A204.1 (cell line): ENCODE measurements around the gene HK1.

ENCODE experiments used
- FAIRE-seq: peaks from 2 replicates; lab custom pipeline; 2012; peaks lifted over from hg19 to GRCh38; lab: Jason Lieb, UNC

The HK1 gene

DNA sequence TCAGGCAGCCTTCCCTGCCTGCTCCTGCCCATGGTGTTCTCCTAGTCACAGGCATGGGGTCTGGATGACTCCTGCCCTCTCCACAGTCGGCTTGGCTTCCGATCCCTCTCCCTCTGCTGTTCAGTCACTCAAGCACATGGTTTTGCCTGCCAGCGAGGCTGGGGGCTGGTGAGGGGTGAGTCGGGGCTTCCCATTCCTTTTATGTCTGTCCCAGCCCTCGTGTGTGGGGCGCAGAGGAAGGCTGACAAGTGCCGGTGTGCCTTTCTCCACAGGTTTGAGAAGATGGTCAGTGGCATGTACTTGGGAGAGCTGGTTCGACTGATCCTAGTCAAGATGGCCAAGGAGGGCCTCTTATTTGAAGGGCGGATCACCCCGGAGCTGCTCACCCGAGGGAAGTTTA, 98.4 kb downstream of the HK1 start:
- no peak for FAIRE-seq

- no peak for FAIRE-seq
Observed at GRCh38 chr10:69377191-69377590, 98.9 kb downstream of the HK1 start.

DNA sequence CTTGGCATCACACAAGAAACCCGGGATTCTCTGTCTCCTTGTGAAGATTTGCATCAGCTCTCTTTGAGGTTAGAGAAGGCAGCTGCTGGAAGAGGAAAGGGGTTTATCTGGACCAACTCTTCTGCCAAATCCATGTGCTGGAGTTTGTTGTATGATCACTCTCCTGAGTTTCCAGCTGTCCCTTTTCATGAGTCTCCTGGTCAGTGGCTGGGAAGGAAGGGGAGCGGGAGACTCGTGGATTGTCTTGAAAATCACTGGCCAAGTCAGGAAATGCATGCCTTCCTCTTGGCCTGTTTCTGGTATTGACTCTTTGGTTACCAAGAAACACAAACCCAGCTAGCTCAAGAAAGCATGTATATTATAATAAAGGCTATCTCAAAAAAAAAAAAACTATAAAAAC, 99.6 kb downstream of the HK1 start:
- no peak for FAIRE-seq

- FAIRE-seq = no peak
Observed at GRCh38 chr10:69379800-69380199, 101.5 kb downstream of the HK1 start.

DNA sequence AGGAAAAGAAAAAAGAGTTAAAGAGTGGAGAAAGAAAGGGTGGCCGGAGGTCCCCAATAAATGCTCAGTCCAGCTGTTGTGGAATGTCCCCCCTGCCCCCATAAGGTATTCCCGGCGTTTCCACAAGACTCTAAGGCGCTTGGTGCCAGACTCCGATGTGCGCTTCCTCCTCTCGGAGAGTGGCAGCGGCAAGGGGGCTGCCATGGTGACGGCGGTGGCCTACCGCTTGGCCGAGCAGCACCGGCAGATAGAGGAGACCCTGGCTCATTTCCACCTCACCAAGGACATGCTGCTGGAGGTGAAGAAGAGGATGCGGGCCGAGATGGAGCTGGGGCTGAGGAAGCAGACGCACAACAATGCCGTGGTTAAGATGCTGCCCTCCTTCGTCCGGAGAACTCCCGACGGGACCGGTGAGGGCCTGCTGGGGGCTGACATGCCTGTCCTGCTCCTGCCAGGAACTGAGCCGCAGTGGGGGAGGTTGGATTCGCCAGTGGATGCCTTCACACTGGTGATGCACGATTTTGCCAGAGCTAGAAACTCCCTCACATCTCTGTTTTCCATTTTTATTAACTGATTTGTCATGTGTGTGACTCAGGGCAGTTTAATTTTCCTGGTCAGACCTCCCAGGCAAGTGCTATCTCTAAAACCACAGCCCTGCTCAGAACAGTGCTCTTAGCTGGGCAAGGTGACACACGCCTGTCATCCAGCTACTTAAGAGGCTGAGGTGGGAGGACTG, 104.3 kb downstream of the HK1 start:
- FAIRE-seq = no peak

DNA sequence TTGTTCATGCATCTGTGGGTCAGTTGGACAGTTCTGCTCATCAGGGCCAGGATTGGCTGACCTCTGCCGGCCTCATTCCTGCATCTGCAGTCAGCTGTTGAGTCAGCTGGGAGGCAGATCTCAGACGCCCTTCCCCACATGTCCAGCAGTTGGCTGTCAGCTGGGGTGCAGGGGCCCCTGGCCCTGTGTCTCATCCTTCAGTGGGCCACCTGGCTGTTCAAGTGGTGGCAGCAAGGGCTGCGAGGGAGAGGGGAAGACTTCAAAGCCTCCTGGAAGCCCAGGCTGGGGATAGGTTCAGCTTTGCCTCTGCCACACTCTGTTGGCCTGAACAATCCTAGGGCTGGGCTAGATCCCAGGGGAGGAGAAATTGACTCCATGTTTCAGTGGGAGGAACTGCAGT, 105.3 kb downstream of the HK1 start:
- no peak for FAIRE-seq

GRCh38 chr10:69384320-69384719, 106.0 kb downstream of the HK1 start:
- no peak for FAIRE-seq

GRCh38 chr10:69385454-69386350, 107.4 kb downstream of the HK1 start:
- no peak for FAIRE-seq

- no peak for FAIRE-seq
Observed at GRCh38 chr10:69387500-69387899, 109.2 kb downstream of the HK1 start.

DNA sequence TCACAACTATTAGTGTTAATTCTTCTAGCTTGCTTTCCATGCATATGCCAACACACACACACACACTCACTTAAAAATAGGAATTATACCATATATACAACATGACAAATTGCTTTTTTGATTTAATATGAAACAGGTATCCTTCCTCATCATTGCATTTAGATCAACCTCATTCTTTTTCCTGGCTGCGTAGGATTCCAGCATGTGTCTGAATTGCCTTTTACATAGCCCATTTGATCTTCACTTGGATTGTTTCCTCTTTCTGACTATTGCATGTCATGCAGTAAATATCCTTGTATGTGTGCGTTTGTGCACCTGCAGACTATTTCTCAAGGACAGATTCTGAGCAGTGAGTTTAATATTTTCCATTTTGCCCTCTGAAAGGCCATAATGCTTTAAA, 110.2 kb downstream of the HK1 start:
- no peak for FAIRE-seq

- FAIRE-seq = no peak
Observed at GRCh38 chr10:69389827-69390490, 111.7 kb downstream of the HK1 start.

- no peak for FAIRE-seq
Observed at GRCh38 chr10:69391158-69391557, 112.9 kb downstream of the HK1 start.

GRCh38 chr10:69392481-69393000, 114.2 kb downstream of the HK1 start:
- no peak for FAIRE-seq

- FAIRE-seq = no peak
Observed at GRCh38 chr10:69394020-69394419, 115.7 kb downstream of the HK1 start.

DNA sequence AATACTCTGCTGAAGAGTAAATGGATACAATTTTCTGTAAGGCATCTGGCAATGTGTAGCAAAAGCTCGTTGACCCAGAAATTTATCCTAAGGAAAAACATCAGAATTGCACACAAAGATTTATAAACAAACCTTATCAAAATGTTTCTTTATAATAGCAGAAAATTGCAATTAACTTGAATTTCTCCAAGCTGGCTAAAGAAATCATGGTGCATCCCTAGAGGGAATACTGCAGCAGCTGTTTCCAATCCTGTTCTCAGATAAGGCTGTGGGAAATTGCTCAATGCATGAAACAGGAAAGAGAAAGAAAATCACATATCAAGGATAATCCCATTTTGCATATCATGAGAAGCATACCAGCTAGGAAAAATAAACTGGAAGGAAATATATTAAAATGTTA, 119.7 kb downstream of the HK1 start:
- FAIRE-seq = no peak

- no peak for FAIRE-seq
Observed at GRCh38 chr10:69398466-69398865, 120.2 kb downstream of the HK1 start.

DNA sequence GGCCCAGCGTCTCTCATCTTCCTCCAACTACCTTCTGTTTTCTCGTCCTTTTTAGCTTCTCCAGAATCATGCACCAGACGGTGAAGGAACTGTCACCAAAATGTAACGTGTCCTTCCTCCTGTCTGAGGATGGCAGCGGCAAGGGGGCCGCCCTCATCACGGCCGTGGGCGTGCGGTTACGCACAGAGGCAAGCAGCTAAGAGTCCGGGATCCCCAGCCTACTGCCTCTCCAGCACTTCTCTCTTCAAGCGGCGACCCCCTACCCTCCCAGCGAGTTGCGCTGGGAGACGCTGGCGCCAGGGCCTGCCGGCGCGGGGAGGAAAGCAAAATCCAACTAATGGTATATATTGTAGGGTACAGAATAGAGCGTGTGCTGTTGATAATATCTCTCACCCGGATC, 122.6 kb downstream of the HK1 start:
- no peak for FAIRE-seq

- FAIRE-seq = no peak
Observed at GRCh38 chr10:69401416-69401815, 123.1 kb downstream of the HK1 start.

GRCh38 chr10:69402386-69402785, 124.1 kb downstream of the HK1 start:
- FAIRE-seq = no peak

DNA sequence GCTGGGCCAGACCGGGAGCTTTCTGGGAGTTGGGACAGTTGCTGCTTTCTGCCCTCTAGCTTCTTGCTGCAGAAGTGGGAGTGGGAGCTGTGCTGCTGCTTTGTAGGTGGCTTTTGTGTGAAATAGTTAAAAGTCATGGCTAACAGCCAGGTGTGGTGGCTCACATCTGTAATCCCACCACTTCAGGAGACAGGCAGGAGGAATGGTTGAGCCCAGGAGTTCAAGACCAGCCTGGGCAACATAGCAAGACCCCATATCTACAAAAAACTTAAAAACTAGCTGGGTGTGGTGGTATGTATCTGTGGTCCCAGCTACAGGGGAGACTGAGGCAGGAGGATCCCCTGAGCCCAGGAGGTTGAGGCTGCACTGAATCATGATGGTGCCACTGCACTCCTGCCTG, 124.8 kb downstream of the HK1 start:
- FAIRE-seq = no peak

DNA sequence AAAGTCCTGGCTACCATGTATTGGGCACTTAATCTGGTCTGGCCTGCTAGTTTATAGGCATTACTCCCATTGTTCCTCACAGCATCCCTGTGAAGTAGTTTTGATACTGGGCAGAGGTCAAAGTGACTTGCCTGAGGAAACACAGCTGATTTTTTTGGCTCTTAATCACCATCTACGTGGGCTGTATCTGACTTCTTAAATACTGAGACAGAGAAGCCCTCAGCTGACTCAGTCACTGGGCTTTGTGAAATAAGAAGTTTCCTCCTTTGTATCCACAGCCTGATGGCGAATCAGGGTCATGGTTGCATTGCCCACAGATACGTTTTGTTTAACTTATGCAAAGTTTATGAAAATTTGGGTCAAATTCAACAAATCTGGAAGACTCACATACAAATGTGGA, 125.2 kb downstream of the HK1 start:
- FAIRE-seq = no peak

DNA sequence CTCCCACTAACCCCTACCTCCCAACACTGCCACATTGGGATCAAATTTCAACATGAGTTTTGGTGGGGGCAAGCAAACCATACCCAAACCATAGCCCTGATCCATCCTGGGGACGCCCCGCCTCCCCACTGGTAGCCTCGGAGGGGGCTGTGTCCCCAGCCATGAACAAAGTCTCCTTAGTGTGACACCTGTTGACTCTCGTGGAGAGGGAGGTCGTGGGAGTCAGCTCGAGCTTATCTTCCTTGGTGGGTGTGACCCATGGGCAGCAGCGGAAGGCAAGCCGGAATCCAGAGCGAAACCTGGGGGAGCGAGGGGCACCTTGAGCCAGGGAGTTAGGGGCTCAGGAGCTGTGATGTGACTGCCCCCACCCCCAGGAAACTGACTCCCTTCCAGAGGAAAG, 126.5 kb downstream of the HK1 start:
- no peak for FAIRE-seq

DNA sequence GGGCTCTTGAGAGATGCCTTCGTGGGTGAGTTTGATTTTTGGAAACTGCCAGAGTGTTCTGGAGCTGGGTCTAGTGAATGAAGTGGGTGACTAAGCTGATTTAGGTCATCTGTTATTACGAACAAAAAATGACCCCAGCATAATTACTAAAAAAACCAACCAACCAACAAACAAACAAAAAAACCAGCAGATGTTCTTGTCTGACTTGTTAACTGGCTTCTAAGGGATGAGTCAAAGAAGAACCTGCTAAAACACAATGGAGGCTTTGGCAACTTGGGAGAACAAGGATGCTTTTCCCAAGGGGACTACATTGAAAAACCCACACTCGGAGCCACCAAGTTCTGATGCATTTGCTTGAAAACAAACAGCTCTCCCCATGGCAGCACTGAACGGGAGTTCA, 126.9 kb downstream of the HK1 start:
- FAIRE-seq = no peak
